Measurements from ENCODE around the gene ATG101.

DNA sequence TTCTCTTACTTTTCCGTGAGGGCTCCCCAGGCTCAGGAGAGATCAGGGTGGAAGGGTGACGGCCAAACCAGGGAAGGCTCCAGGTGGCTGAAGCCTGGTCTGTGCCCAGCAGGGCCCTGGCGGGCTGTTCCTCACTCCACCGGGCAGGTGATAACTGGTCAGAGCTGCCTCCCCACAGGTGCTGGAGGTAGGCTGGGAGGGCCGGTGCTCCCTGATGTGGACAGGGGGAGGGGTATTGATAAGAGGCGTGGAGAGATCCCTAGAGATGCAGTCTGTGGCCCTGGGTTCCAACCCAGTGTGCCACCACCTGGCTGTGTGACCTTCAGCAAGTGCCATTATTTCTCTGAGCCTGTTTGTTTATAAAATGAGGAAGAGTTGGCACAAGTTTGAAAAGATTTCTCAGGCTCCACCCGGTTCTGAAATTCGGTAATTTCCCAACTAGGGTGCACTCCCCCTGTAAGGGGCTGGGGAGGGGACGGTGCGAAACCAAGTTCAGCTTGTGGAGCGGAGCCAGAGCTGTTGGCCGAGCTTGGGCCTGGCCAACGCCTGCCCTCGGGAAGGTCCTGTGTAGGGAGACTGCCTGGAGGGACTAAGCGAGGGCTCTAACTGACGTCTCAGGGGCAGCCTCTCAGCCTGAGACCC, 19.5 kb upstream of the ATG101 start:
- TF ChIP-seq CTCF (conservative IDR thresholded peaks at IDR 0.05; ENCODE audit: low read depth in 2 of 2) (no peak), POLR2AphosphoS5 (IDR thresholded peaks at IDR 0.05; ENCODE audit: low read depth) (no peak), ZNF114 (CRISPR knock-in tag; IDR thresholded peaks at IDR 0.05) (no peak), EZH2phosphoT487 (IDR thresholded peaks at IDR 0.05; ENCODE audit: unreplicated experiment) (no peak), EZH2 (IDR thresholded peaks at IDR 0.05; ENCODE audit: low read depth, unreplicated experiment) (no peak), JUNB (IDR thresholded peaks at IDR 0.05; ENCODE audit: unreplicated experiment) (no peak), CREB1 (CRISPR knock-in tag; IDR thresholded peaks at IDR 0.05; ENCODE audit: low read depth) (no peak), ZNF331 (CRISPR knock-in tag; IDR thresholded peaks at IDR 0.05; ENCODE audit: low read depth) (no peak)
- TF ChIP-seq, protein P1, sequence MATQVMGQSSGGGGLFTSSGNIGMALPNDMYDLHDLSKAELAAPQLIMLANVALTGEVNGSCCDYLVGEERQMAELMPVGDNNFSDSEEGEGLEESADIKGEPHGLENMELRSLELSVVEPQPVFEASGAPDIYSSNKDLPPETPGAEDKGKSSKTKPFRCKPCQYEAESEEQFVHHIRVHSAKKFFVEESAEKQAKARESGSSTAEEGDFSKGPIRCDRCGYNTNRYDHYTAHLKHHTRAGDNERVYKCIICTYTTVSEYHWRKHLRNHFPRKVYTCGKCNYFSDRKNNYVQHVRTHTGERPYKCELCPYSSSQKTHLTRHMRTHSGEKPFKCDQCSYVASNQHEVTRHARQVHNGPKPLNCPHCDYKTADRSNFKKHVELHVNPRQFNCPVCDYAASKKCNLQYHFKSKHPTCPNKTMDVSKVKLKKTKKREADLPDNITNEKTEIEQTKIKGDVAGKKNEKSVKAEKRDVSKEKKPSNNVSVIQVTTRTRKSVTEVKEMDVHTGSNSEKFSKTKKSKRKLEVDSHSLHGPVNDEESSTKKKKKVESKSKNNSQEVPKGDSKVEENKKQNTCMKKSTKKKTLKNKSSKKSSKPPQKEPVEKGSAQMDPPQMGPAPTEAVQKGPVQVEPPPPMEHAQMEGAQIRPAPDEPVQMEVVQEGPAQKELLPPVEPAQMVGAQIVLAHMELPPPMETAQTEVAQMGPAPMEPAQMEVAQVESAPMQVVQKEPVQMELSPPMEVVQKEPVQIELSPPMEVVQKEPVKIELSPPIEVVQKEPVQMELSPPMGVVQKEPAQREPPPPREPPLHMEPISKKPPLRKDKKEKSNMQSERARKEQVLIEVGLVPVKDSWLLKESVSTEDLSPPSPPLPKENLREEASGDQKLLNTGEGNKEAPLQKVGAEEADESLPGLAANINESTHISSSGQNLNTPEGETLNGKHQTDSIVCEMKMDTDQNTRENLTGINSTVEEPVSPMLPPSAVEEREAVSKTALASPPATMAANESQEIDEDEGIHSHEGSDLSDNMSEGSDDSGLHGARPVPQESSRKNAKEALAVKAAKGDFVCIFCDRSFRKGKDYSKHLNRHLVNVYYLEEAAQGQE (IDR thresholded peaks at IDR 0.05; ENCODE audit: unreplicated experiment) = no peak
